HepG2 (cell line): ENCODE data around the gene HDGFL2. TPM values are rescaled to one million over a fixed set of nuclear protein-coding genes. Genes with fewer than 3 reads are reported as not detected.
A peak's percentile ranks its signal among the peaks of the same experiment; 100 is the strongest.

Source experiments
- KDM3A ChIP-seq: IDR thresholded peaks from 2 replicates; pipeline ENCODE4 v1.6.1; 2018; ENCODE audit warnings: low read depth, missing compliant biosample characterization
- MTF2 ChIP-seq: sonication (generic); formaldehyde crosslinking; IDR thresholded peaks from 2 replicates; pipeline ENCODE4 v1.5.0; 2020; ENCODE audit warnings: missing genetic modification reagents, borderline replicate concordance
- NFYB ChIP-seq: sonication (generic); formaldehyde crosslinking; IDR thresholded peaks from 2 replicates; pipeline ENCODE4 v1.4.0; 2020; ENCODE audit warnings: missing genetic modification reagents
- SMAD9 ChIP-seq: sonication (generic); formaldehyde crosslinking; IDR thresholded peaks from 2 replicates; pipeline ENCODE4 v1.5.1; 2020; ENCODE audit warnings: mild to moderate bottlenecking, missing genetic modification reagents
- ZBTB8A ChIP-seq: sonication (generic); formaldehyde crosslinking; IDR thresholded peaks from 2 replicates; pipeline ENCODE4 v1.4.0; 2020; ENCODE audit warnings: mild to moderate bottlenecking, low read depth, missing genetic modification reagents, borderline replicate concordance
- ZNF296 ChIP-seq: sonication (generic); formaldehyde crosslinking; conservative IDR thresholded peaks from 2 replicates; pipeline ENCODE4 v1.5.0; 2020; ENCODE audit warnings: mild to moderate bottlenecking, missing genetic modification reagents
- ZNF670 ChIP-seq: sonication (generic); formaldehyde crosslinking; IDR thresholded peaks from 2 replicates; pipeline ENCODE4 v1.8.0; 2022; ENCODE audit warnings: mild to moderate bottlenecking, missing genetic modification reagents, borderline replicate concordance
- polyA plus RNA-seq, 8 experiments: library from polyadenylated mRNA; depleted of rRNA in 3 of 8; stranded (reverse) in 7 of 8; unstranded in 1 of 8; fragments of >200 nt; fragmentation: Illumina TruSeq in 4 of 8; extraction: Trizol in 4 of 8; gene quantifications; 2 replicates each; pipeline versions ENCODE4 v1.2.1 to v1.2.3, GENCODE V29; 2011 to 2016; ENCODE audit warnings: low read depth in 4 of 8, missing spikeins in 1 of 8, mixed read lengths in 1 of 8; ENCODE audit not compliant: insufficient read depth in 1 of 8
- total RNA-seq, 5 experiments: library from RNA; depleted of rRNA; stranded (reverse); fragments of >200 nt; fragmentation: Illumina TruSeq; extraction: Trizol; gene quantifications; 2 replicates each; pipeline ENCODE4 v1.2.3, GENCODE V29; 2016; ENCODE audit warnings: low read depth in 1 of 5
- TF ChIP-seq, protein P1 (sequence below): sonication (generic); formaldehyde crosslinking; IDR thresholded peaks from 2 replicates; pipeline ENCODE4; 2020; ENCODE audit warnings: missing genetic modification reagents, mild to moderate bottlenecking, borderline replicate concordance
- TF ChIP-seq, protein P2 (sequence below): sonication (generic); formaldehyde crosslinking; IDR thresholded peaks from 2 replicates; pipeline ENCODE4 v1.4.0; 2020; ENCODE audit warnings: mild to moderate bottlenecking, missing genetic modification reagents, borderline replicate concordance
- TF ChIP-seq, protein P3 (sequence below): sonication (generic); formaldehyde crosslinking; IDR thresholded peaks from 2 replicates; pipeline ENCODE4 v1.5.1; 2020; ENCODE audit warnings: missing genetic modification reagents, mild to moderate bottlenecking, borderline replicate concordance
- TF ChIP-seq, protein P4 (sequence below): sonication (generic); formaldehyde crosslinking; IDR thresholded peaks from 2 replicates; pipeline ENCODE4 v1.9.0; 2021; ENCODE audit warnings: missing genetic modification reagents, mild to moderate bottlenecking, borderline replicate concordance
- TF ChIP-seq, protein P5 (sequence below): sonication (generic); formaldehyde crosslinking; IDR thresholded peaks from 2 replicates; pipeline ENCODE4 v1.4.0; 2020; ENCODE audit warnings: missing genetic modification reagents
- TF ChIP-seq, protein P6 (sequence below): sonication (generic); formaldehyde crosslinking; IDR thresholded peaks from 2 replicates; pipeline ENCODE4 v1.4.0; 2020; ENCODE audit warnings: mild to moderate bottlenecking, missing genetic modification reagents

The HDGFL2 gene
- total and polyA plus RNA-seq, 2 of the 13 experiments (the other 11 are each of a cell fraction or from before 2014, with no cell fraction given) = 20.0 to 51.1 TPM

DNA sequence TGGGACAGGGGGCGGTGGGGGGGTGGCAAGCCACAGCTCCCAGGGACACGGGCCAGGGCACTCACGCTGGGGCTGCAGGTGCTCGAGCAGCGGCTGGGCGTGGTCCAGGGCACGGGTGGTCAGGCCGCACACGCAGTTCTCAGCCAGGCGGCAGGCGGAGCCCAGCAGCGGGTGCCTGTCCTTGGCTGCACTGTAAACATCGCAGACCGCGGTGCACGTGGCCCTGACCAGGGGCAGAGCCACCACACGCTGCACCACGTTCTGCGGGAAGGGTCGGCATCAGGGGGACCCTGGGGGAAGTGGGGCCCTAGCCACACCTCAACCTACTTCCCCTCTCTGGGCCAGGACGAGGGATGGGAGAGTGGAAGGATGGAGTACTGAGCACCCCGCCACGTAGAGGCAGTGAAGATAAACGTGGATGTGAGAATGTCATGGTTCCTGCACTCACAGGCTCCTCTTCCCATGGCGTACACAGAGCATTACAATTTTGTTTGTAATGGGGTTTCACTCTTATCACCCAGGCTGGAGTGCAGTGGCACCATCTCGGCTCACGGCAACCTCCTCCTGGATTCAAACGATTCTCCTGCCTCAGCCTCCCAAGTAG is 59.6 kb downstream of the HDGFL2 start (continued):
- TF ChIP-seq, protein P1, sequence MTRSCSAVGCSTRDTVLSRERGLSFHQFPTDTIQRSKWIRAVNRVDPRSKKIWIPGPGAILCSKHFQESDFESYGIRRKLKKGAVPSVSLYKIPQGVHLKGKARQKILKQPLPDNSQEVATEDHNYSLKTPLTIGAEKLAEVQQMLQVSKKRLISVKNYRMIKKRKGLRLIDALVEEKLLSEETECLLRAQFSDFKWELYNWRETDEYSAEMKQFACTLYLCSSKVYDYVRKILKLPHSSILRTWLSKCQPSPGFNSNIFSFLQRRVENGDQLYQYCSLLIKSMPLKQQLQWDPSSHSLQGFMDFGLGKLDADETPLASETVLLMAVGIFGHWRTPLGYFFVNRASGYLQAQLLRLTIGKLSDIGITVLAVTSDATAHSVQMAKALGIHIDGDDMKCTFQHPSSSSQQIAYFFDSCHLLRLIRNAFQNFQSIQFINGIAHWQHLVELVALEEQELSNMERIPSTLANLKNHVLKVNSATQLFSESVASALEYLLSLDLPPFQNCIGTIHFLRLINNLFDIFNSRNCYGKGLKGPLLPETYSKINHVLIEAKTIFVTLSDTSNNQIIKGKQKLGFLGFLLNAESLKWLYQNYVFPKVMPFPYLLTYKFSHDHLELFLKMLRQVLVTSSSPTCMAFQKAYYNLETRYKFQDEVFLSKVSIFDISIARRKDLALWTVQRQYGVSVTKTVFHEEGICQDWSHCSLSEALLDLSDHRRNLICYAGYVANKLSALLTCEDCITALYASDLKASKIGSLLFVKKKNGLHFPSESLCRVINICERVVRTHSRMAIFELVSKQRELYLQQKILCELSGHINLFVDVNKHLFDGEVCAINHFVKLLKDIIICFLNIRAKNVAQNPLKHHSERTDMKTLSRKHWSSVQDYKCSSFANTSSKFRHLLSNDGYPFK (CRISPR knock-in tag) = no peak
- TF ChIP-seq NFYB (CRISPR knock-in tag) (no peak), SMAD9 (CRISPR knock-in tag) (no peak; the same call in 1 of the 2 replicates), ZNF296 (no peak), KDM3A (CRISPR knock-in tag) (peak; percentile 71), ZBTB8A (no peak), ZNF670 (CRISPR knock-in tag) (no peak), MTF2 (CRISPR knock-in tag) (no peak)
- TF ChIP-seq, protein P2, sequence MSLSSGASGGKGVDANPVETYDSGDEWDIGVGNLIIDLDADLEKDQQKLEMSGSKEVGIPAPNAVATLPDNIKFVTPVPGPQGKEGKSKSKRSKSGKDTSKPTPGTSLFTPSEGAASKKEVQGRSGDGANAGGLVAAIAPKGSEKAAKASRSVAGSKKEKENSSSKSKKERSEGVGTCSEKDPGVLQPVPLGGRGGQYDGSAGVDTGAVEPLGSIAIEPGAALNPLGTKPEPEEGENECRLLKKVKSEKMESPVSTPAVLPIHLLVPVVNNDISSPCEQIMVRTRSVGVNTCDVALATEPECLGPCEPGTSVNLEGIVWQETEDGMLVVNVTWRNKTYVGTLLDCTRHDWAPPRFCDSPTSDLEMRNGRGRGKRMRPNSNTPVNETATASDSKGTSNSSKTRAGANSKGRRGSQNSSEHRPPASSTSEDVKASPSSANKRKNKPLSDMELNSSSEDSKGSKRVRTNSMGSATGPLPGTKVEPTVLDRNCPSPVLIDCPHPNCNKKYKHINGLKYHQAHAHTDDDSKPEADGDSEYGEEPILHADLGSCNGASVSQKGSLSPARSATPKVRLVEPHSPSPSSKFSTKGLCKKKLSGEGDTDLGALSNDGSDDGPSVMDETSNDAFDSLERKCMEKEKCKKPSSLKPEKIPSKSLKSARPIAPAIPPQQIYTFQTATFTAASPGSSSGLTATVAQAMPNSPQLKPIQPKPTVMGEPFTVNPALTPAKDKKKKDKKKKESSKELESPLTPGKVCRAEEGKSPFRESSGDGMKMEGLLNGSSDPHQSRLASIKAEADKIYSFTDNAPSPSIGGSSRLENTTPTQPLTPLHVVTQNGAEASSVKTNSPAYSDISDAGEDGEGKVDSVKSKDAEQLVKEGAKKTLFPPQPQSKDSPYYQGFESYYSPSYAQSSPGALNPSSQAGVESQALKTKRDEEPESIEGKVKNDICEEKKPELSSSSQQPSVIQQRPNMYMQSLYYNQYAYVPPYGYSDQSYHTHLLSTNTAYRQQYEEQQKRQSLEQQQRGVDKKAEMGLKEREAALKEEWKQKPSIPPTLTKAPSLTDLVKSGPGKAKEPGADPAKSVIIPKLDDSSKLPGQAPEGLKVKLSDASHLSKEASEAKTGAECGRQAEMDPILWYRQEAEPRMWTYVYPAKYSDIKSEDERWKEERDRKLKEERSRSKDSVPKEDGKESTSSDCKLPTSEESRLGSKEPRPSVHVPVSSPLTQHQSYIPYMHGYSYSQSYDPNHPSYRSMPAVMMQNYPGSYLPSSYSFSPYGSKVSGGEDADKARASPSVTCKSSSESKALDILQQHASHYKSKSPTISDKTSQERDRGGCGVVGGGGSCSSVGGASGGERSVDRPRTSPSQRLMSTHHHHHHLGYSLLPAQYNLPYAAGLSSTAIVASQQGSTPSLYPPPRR (CRISPR knock-in tag) = peak; percentile 64; the same call in 1 of the 2 replicates
- TF ChIP-seq, protein P3, sequence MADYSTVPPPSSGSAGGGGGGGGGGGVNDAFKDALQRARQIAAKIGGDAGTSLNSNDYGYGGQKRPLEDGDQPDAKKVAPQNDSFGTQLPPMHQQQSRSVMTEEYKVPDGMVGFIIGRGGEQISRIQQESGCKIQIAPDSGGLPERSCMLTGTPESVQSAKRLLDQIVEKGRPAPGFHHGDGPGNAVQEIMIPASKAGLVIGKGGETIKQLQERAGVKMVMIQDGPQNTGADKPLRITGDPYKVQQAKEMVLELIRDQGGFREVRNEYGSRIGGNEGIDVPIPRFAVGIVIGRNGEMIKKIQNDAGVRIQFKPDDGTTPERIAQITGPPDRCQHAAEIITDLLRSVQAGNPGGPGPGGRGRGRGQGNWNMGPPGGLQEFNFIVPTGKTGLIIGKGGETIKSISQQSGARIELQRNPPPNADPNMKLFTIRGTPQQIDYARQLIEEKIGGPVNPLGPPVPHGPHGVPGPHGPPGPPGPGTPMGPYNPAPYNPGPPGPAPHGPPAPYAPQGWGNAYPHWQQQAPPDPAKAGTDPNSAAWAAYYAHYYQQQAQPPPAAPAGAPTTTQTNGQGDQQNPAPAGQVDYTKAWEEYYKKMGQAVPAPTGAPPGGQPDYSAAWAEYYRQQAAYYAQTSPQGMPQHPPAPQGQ = no peak
- TF ChIP-seq, protein P4, sequence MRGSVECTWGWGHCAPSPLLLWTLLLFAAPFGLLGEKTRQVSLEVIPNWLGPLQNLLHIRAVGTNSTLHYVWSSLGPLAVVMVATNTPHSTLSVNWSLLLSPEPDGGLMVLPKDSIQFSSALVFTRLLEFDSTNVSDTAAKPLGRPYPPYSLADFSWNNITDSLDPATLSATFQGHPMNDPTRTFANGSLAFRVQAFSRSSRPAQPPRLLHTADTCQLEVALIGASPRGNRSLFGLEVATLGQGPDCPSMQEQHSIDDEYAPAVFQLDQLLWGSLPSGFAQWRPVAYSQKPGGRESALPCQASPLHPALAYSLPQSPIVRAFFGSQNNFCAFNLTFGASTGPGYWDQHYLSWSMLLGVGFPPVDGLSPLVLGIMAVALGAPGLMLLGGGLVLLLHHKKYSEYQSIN (CRISPR knock-in tag) = no peak
- TF ChIP-seq, protein P5, sequence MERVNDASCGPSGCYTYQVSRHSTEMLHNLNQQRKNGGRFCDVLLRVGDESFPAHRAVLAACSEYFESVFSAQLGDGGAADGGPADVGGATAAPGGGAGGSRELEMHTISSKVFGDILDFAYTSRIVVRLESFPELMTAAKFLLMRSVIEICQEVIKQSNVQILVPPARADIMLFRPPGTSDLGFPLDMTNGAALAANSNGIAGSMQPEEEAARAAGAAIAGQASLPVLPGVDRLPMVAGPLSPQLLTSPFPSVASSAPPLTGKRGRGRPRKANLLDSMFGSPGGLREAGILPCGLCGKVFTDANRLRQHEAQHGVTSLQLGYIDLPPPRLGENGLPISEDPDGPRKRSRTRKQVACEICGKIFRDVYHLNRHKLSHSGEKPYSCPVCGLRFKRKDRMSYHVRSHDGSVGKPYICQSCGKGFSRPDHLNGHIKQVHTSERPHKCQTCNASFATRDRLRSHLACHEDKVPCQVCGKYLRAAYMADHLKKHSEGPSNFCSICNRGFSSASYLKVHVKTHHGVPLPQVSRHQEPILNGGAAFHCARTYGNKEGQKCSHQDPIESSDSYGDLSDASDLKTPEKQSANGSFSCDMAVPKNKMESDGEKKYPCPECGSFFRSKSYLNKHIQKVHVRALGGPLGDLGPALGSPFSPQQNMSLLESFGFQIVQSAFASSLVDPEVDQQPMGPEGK (CRISPR knock-in tag) = peak; percentile 53; the same call in 1 of the 2 replicates
- TF ChIP-seq, protein P6, sequence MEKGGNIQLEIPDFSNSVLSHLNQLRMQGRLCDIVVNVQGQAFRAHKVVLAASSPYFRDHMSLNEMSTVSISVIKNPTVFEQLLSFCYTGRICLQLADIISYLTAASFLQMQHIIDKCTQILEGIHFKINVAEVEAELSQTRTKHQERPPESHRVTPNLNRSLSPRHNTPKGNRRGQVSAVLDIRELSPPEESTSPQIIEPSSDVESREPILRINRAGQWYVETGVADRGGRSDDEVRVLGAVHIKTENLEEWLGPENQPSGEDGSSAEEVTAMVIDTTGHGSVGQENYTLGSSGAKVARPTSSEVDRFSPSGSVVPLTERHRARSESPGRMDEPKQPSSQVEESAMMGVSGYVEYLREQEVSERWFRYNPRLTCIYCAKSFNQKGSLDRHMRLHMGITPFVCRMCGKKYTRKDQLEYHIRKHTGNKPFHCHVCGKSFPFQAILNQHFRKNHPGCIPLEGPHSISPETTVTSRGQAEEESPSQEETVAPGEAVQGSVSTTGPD (CRISPR knock-in tag) = no peak; the same call in 1 of the 2 replicates
